SK-N-MC (cell line): ENCODE results near the gene SLC16A6.
A peak's percentile ranks its signal among the peaks of the same experiment; 100 is the strongest.
"Not testable (repeated sequence)": the region's sequence is repeated elsewhere in the genome, so short reads cannot be mapped to it uniquely, and the experiment has no call there.

Source experiments
- DNase-seq: peaks from one replicate; pipeline ENCODE4 v3.0.0-alpha.2; 2011; ENCODE audit warnings: low read depth, low spot score
- H3K27ac ChIP-seq: fragments of 200-600 bp; sonication (generic); 2 replicates; pipeline ENCODE4 v1.5.1; 2016; ENCODE audit warnings: mixed run types
- H3K36me3 ChIP-seq: fragments of 200-600 bp; sonication (generic); 2 replicates; pipeline ENCODE4 v1.6.1; 2017; ENCODE audit warnings: antibody characterized with exemption, low read length, mixed read lengths; ENCODE audit not compliant: insufficient read depth
- H3K4me3 ChIP-seq: fragments of 200-600 bp; sonication (generic); 2 replicates; pipeline ENCODE4 v1.5.1; 2016
- H3K9ac ChIP-seq: fragments of 200-600 bp; sonication (generic); 2 replicates; pipeline ENCODE4 v1.8.0; 2017; ENCODE audit warnings: mixed run types, mixed read lengths; ENCODE audit not compliant: insufficient read length
- H3K9me3 ChIP-seq: fragments of 200-600 bp; sonication (generic); 2 replicates; pipeline ENCODE4 v1.6.1; 2017; ENCODE audit warnings: low read depth, mild to moderate bottlenecking, antibody characterized with exemption, low read length, moderate library complexity, mixed read lengths
- EZH2 ChIP-seq: fragments of 200-600 bp; sonication (generic); IDR thresholded peaks from one replicate; pipeline ENCODE4 v1.6.1; 2017; ENCODE audit warnings: antibody characterized with exemption
- FOXP2 ChIP-seq: optimal IDR thresholded peaks from 2 replicates; pipeline ENCODE3; 2011; ENCODE audit warnings: mild to moderate bottlenecking, moderate library complexity; ENCODE audit not compliant: insufficient read depth; ENCODE audit errors: extremely low read length, control extremely low read depth
- POLR2AphosphoS5 ChIP-seq: IDR thresholded peaks from 2 replicates; pipeline ENCODE4 v1.6.1; 2012; ENCODE audit warnings: mild to moderate bottlenecking, low read depth, low read length, borderline replicate concordance

SLC16A6 gene, protein sequence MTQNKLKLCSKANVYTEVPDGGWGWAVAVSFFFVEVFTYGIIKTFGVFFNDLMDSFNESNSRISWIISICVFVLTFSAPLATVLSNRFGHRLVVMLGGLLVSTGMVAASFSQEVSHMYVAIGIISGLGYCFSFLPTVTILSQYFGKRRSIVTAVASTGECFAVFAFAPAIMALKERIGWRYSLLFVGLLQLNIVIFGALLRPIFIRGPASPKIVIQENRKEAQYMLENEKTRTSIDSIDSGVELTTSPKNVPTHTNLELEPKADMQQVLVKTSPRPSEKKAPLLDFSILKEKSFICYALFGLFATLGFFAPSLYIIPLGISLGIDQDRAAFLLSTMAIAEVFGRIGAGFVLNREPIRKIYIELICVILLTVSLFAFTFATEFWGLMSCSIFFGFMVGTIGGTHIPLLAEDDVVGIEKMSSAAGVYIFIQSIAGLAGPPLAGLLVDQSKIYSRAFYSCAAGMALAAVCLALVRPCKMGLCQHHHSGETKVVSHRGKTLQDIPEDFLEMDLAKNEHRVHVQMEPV

DNA sequence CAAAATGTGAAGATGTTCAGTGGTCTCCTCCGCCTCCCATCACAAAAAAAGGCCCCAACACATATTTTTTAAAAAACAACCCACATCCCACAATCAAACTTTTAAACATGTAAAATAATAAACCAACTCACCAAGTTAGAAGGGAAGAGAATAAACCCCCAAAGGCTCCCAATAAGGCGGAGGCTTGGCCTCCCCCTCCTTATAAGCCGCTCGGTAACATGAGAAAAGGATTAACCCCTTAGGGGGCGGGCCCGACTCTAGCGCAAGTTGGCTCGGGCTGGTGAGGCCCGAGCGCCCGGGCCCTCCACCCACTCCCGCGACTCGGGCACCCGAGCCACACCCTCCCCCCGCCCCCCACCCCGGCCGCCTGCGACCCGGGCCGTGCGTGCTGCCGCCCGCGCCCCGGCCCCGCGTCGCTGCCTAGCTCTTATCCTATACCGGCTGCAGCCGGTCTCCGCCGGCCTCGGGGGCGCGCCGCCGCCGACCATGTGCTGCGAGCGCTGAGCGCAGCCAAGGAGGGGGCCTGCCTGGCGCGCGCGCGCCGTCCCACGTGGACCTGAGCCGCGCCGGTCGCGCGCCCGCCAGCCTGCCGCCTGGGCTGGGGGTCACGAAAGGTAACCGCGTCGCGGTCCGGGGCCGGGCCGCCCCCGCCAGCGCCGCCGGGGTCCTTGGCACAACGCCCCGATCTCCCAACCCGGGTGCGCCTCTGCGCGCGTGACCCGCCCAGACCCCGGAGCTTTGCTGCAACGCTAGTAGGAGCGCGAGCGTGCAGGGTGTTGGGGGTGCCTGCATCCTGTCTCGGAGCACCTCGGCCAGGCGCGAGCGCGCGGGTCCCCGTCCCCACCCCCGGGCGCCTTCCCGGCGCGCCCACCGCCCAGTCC is at the start of gene SLC16A6, which contains the start of gene ARSG:
SLC16A6 (minus strand) TSS at position 173 of the 881 bp plus-strand sequence. CDS start 12,807 bp downstream, outside the sequence.
ARSG (plus strand) TSS at position 541 of the 881 bp plus-strand sequence. CDS start 15,999 bp downstream, outside the sequence.
- Histone ChIP-seq H3K9ac (peak within 1 kb of the TSS; percentile 84), H3K36me3 (no peaks in the 10 kb centered on the region), H3K27ac (peak within 1 kb of the TSS; percentile 31; the same call in 1 of the 2 replicates), H3K9me3 (no peaks in the 10 kb centered on the region), H3K4me3 (peak within 1 kb of the TSS; percentile 91)
- no peak for DNase-seq
- TF ChIP-seq POLR2AphosphoS5 (no peak), EZH2 (no peak), FOXP2 (no peak)

DNA sequence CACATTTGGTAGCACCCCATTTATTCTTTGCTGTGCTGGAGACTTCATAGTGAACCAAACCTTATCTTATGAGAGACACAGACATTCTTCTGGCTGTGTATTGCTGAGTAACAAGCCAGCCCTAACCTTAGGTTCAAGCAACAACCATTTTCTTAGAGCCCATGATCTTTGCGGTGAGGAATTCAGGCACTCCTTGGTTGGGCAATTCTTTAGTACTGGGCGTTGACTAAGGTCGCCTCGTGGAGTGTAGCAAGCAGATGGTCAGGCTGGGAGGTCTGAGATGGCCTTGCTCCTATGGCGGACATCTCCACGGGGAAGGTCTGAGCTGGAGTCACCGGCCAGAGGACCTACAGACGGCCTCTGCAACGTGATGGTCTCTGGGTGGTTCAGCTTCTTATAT is 43.5 kb upstream of the SLC16A6 start:
- no peak for DNase-seq
- Histone ChIP-seq H3K9me3 (no peaks in the 10 kb centered on the region), H3K27ac (no peak overlapping the region), H3K9ac (no peak overlapping the region), H3K4me3 (no peak overlapping the region), H3K36me3 (no peaks in the 10 kb centered on the region)
- TF ChIP-seq EZH2, result no peak
- no peak for TF ChIP-seq FOXP2
- no peak for TF ChIP-seq POLR2AphosphoS5

DNA sequence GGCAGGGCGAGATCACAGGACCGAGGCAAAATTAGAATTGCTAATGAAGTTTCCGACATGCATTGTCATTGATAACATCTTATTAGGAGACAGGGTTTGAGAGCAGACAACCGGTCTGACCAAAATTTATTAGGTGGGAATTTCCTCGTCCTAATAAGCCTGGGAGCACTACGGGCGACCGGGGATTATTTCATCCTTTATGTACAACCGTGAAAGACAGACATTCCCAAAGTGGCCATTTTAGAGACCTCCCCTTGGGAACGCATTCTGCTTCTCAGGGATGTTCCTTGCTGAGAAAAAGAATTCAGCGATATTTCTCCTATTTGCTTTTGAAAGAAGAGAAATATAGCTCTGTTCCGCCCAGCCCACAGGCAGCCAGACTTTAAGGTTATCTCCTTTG is 41.0 kb upstream of the SLC16A6 start:
- H3K4me3 ChIP-seq, DNase-seq, H3K27ac ChIP-seq, H3K9ac ChIP-seq, H3K9me3 ChIP-seq, H3K36me3 ChIP-seq: not testable (repeated sequence)

DNA sequence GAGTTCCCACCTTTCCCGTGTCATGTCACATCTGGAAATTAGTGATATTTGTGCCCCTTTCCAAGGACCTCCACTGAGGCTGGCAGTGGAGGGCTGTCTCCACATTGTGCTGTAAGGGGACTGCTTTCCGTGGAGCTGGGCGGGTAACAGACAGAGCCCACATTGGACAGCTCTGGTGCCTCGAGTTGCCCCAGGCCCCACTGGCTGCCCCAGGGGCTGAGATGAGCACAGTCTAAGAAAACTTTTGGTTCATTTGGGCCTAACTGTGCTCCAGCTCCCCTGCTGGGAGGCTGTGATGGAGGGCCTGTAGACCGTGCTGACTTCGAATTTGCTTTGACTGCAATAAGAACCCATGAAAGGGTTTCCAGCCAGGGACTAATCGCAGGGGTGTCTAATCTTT is 38.4 kb upstream of the SLC16A6 start:
- Histone ChIP-seq H3K27ac (no peak overlapping the region), H3K9me3 (no peaks in the 10 kb centered on the region), H3K4me3 (no peak overlapping the region), H3K9ac (no peak overlapping the region), H3K36me3 (no peaks in the 10 kb centered on the region)
- no peak for TF ChIP-seq POLR2AphosphoS5
- TF ChIP-seq EZH2, result no peak
- TF ChIP-seq FOXP2, result no peak
- no peak for DNase-seq

DNA sequence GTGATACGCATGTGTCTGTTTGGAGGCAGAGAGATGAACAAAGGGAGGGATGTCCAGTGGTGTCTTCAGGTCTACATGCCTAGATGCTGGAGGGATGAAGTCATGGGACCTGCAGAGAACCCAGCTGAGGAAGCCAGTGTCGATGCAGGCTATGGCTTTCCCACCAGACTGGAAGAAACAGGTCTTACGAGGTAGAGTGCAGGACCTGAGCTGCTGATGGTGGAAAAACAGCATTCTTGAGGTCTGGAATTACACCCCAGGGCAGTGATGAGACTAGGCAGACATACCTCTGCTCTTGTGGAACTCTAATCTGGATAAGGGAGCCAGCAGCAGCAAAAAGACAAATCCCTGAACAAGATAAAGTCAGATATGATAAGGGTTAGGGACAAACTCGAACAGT is 37.7 kb upstream of the SLC16A6 start:
- Histone ChIP-seq H3K36me3 (no peaks in the 10 kb centered on the region), H3K27ac (no peak overlapping the region), H3K4me3 (no peak overlapping the region), H3K9ac (no peak overlapping the region), H3K9me3 (no peaks in the 10 kb centered on the region)
- no peak for DNase-seq
- TF ChIP-seq POLR2AphosphoS5 (no peak), EZH2 (no peak), FOXP2 (no peak)

DNA sequence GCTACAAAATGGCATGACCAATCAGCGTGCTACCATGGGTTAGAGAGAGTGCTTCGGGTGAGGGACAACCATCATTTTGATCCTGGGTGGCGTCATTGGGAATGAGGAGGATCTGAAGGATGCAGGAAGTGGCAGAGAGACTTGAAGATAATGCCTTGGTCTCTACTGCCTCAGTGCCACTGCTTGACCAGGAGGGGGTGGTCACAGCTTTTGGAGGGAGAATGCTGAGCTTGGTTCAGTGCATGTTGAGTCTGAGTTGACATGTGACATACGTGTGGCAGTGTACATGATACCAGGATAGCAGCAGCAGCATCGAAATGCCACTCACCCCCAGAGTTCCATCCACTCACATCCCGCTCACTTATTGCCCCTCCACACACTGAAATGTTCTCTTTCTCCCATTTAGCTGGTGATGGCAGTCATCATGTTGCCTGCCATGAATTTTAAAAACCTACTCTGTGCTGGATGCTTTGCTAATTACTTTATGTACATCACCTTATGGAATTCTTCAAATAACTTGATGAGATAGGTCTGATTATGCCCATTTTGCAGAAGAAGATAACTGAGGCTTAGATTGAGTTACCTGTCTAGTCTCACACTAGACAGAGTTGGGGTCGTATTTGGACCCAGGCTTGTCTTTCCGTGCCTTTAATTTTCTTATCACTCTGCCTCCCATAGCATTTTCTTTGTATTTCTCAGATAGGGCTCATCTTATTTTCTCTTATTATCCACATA is 37.1 kb upstream of the SLC16A6 start:
- Histone ChIP-seq H3K36me3 (no peaks in the 10 kb centered on the region), H3K4me3 (no peak overlapping the region), H3K9me3 (no peaks in the 10 kb centered on the region), H3K27ac (no peak overlapping the region), H3K9ac (no peak overlapping the region)
- TF ChIP-seq POLR2AphosphoS5, result no peak
- no peak for TF ChIP-seq EZH2
- no peak for TF ChIP-seq FOXP2
- no peak for DNase-seq

DNA sequence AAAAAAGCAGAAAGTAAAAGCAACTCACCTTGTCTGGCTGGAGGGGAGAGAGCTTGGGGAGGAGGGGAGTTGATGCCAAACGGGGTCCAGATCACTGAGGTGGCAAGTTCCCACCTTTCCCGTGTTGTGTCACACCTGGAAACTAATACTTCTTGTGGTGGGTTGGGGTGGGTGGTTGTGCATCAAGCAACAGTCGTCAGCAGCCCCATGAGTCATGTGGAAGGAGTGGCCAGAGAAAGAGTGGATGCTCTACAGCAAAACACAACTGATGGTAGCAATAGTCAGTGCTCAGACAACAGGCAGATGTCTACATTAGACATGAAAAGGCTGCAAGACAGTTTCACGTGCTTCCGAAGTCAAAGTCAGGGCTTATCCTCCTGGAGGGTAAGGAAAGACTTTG is 35.8 kb upstream of the SLC16A6 start:
- DNase-seq, result no peak
- TF ChIP-seq EZH2, result no peak
- no peak for TF ChIP-seq FOXP2
- TF ChIP-seq POLR2AphosphoS5, result no peak
- Histone ChIP-seq H3K4me3 (no peak overlapping the region), H3K9ac (no peak overlapping the region), H3K36me3 (no peaks in the 10 kb centered on the region), H3K9me3 (no peaks in the 10 kb centered on the region), H3K27ac (no peak overlapping the region)

DNA sequence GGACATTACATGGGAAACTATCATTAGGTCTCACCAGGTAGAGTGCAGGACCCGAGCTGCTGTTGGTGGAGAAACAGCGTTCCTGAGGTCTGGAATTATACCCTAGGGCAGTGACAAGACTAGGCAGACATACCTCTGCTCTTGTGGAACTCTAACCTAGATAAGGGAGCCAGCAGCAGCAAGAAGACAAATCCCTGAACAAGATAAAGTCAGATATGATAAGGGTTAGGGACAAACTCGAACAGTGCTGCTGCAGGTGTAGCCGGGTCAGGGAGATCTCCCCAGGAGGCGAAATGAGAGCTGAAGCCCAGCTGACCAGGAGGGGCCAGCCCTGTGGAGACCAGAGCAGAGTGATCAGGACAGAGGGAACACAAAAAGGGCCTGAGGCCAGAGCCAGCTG is 35.0 kb upstream of the SLC16A6 start:
- no peak overlapping the region for H3K9ac ChIP-seq
- H3K4me3 ChIP-seq, result no peak overlapping the region
- H3K27ac ChIP-seq, result no peak overlapping the region
- DNase-seq, result no peak
- no peaks in the 10 kb centered on the region for H3K9me3 ChIP-seq
- no peaks in the 10 kb centered on the region for H3K36me3 ChIP-seq
- TF ChIP-seq FOXP2 (no peak), EZH2 (no peak)
